Measurements from ENCODE around the gene CXCL14.
"Not testable (repeated sequence)": the region's sequence is repeated elsewhere in the genome, so short reads cannot be mapped to it uniquely, and the experiment has no call there.

The CXCL14 gene

DNA sequence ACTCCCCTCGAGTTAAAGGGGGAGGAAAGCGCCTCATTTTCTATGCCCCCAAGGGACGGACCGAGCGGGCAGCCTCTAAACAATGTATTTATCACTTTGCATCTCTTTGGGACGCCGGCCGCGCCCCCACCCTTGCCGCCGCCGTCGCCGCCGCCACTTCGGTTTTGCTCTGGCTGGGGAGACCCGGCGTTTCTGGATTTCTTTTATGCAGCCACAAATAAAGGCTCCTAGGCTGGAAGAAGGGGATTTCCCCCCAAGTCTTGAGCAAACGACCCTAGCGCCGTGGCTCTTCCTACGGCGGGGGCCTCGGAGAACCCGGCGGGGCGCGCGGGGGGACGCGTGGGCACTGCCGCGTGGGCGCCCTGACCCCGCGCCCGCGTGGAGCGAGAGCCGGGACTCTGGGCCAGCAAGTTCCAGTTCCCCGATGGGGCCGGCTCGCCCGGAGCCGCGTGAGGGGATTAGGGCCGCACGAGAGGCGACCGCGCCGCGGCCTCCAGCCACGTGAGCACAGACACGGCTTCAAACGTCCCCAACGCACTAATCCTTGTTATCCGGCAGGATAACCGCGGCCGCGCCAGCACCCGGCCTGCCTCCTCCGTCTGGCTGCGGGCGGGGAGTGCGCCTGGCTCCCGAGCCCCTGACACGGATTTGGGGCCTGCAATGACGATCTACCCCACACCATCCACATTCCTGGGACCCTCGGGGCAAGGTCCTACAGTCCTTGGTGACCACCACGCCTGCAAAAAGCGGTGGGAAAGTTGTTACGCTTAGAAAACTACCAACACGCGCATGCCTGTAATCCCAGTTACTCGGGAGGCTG lies 35.1 kb downstream of the CXCL14 start:
- no peak for DNase-seq (ENCODE audit: low read depth in 2 of 2)

DNA sequence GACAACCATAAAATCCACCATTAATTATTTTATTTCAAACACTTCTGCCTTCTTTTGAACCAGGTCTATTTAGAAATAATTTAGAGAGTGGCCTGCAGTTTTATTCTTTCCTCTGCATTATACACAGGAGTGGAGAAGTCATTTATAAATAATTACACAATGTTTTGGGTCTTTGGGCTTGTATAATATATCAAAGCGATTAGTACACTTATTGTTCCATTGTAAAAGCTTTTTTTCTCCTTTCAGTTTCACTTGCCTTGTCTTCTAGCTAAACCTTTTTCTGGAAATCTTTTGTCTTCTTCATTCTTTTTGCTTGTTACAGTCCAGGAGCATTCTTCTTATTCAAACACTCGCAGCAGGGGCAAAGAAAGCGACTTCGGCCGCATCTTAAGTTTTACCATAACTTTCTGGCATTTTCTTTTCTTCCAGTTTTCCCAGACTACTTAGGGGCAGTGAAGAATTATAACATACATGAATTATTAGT lies 35.7 kb downstream of the CXCL14 start:
- DNase-seq (ENCODE audit: low read depth in 2 of 2) = no peak

- DNase-seq (ENCODE audit: low read depth in 2 of 2) = no peak
These were observed 36.8 kb downstream of the CXCL14 start for GRCh38 chr5:135541807-135542502.

GRCh38 chr5:135539430-135540005 lies 39.3 kb downstream of the CXCL14 start:
- DNase-seq (ENCODE audit: low read depth in 2 of 2) = no peak

DNA sequence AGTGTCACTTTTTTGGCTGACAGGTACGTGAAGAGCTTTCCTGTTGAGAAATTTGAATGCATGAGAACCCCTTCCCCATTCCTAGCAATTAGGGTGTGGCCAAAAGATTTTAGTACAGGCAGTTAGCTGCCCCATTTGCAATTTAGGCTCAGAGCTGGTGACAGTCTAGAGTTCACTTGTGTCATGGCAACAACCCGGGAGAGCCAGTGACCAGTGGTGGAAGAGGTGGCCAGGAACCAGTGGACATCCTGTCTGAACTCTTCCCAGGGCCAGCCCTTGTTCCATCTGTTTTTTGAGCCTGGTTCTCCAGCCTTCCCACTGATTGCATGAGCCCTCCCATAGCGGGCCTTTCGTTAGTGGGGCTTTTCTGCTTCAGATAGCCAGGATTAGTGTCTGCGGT lies 40.5 kb downstream of the CXCL14 start:
- no peak for DNase-seq (ENCODE audit: low read depth in 2 of 2)

- no peak for DNase-seq (ENCODE audit: low read depth in 2 of 2)
These were observed 41.0 kb downstream of the CXCL14 start for GRCh38 chr5:135537745-135538144.

DNA sequence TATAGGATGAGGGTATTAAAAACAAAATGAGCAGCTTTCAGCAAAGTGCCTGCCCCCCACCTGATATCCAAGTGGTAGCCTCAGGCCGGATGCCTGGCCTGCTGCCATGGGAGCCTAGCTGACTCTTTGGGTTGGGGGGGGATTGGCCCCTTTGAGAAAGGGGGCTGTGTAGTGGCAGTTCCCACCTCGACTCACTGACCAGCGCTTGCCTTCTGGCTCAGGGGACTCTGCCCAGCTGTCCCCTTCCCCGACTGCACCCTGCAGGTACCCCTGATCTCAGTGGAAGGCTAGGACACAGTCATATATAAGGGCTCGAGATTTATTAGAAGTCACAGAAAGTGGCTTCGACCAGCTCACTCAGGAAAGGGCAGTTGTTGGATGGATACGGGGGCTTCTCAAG lies 41.5 kb downstream of the CXCL14 start:
- DNase-seq (ENCODE audit: low read depth in 2 of 2) = no peak

- DNase-seq (ENCODE audit: low read depth in 2 of 2) = no peak
These were observed 42.7 kb downstream of the CXCL14 start, which contains the start of gene NEUROG1 for GRCh38 chr5:135535820-135536801. NEUROG1 (minus strand) TSS chr5:135535964; CDS start chr5:135535690, 274 bp downstream.

GRCh38 chr5:135535420-135535819 lies 43.4 kb downstream of the CXCL14 start:
- no peak for DNase-seq (ENCODE audit: low read depth in 2 of 2)

DNA sequence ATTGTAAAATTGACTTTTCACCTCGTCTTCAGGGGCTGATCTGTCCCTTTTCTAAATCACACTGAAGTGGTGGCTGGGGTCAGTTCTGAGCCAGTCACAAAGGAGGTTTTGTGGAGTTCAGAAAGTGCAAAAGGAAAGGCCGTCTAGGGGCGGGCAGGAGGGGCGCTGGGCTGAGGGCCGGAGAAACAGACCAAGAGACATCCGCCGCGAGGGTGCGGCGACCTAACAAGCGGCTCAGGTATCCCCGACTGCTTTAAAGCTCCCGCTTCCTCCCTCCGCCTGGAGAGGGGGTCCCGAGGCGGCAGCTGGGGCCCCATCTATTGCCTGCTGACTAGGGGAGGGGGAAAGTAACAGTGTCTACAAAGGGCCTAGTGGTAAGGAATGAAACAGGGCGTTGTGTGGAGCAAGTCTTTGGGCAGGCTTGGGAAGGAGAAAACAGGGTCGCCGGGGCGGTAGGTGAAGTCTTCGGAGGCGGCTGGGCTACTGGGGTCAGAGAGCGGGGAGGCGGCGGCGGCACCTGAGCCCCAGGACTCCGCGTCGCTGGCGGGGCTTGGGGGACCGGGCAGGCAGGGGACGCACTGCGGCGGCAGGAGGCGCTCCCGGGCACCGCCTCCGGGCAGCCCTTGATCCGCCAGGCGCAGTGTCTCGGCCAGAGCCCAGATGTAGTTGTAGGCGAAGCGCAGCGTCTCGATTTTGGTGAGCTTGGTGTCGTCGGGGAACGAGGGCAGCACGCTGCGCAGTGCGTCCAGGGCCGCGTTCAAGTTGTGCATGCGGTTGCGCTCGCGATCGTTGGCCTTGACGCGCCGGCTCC lies 44.0 kb downstream of the CXCL14 start:
- DNase-seq (ENCODE audit: low read depth in 2 of 2) = no peak

DNA sequence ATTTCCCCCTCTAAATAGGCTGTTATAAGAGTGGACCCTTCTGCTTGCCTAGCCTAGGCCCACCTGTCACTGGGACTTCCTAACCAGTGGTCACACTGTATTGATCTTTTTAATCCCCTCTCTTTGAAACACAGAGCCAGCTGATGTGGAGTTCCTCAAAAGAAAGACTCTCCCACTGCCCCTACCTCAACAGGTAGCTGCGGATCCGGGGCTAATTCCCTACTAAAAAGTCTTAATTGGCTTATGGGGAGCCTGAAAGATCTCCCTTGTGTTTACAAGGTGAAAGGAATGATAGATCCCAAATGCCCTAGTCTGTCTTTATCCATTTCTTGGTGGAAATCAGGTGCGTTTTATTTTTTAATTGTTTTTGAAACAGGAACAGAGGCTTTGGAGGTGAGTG lies 45.0 kb downstream of the CXCL14 start:
- no peak for DNase-seq (ENCODE audit: low read depth in 2 of 2)

DNA sequence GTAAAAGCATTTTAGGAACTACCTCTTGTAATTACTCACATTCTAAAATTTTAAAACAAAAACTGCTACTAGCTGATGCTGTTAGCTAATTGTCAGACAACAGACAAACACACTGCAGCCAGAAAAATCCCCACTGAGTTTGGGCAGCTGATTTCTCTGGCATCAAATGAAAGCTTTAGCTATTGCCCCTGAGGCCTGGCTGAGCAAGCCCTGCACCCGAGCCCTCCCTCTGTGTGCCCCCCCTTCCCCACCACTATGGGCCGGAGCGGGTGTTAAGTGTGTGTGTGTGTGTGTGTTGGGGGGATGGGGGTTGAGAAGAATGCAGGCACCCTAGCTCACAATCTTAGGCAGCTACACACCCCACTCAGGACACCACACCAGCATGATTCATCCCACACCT lies 45.5 kb downstream of the CXCL14 start:
- no peak for DNase-seq (ENCODE audit: low read depth in 2 of 2)

- not testable (repeated sequence) for DNase-seq (ENCODE audit: low read depth in 2 of 2)
These were observed 49.2 kb downstream of the CXCL14 start for GRCh38 chr5:135529576-135529975.

DNA sequence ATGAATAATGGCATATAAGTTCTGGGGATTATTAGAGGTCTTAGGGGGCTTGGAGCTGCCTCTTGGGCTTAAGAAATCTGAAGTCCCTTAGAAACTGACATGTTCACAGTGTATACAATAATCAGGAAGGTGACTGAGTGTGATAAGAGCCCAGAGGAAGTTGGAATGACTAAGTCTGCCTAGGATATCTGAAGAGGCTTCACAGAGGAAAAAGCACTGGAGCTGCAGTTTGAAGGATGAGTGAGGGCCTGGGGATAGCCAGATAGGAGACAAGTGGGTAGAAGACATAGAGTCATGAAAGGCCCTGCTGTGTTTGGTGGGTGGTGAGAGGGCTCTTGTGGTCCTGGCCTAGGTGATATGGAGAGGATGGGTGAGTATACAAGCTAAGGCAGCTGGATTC lies 51.9 kb downstream of the CXCL14 start:
- no peak for DNase-seq (ENCODE audit: low read depth in 2 of 2)

GRCh38 chr5:135521964-135522363 lies 56.8 kb downstream of the CXCL14 start:
- no peak for DNase-seq (ENCODE audit: low read depth in 2 of 2)
